Measurements from ENCODE around the gene HOXA3. TPM values are rescaled to one million over a fixed set of nuclear protein-coding genes. Genes with fewer than 3 reads are reported as not detected.

Gene HOXA3
- total RNA-seq, 1 experiment from 2014 or later: not detected

- Mint-ChIP-seq H3K4me3 (no peak overlapping the region), H3K36me3 (ENCODE audit: insufficient read depth in 1 of 3, low read depth in 3 of 3) (no peaks in the 10 kb centered on the region; a peak in 1 of 7 replicates), H3K9me3 (peaks cover 0 to 7% of the 10 kb centered on the region in 2 experiments; a peak in 3 of 5 replicates), H3K27me3 (ENCODE audit: low read depth) (peaks cover 97% of the 10 kb centered on the region), H3K27ac (no peak overlapping the region), H3K4me1 (no peaks in the 10 kb centered on the region)
- Histone ChIP-seq H3K4ac (ENCODE audit: low read depth, low read length) (no peak overlapping the region), H3K9ac (ENCODE audit: extremely low read depth, insufficient read length, low read length) (no peak overlapping the region), H2BK5ac (ENCODE audit: insufficient read length, low read length) (no peak overlapping the region), H3K23me2 (ENCODE audit: insufficient read length, low read depth, low read length, poor library complexity, severe bottlenecking) (no peaks in the 10 kb centered on the region), H2AFZ (ENCODE audit: low read length) (no peak overlapping the region), H3K9me3 (ENCODE audit: control insufficient read depth, low read depth, low read length) (no peaks in the 10 kb centered on the region), H3K4me1 (ENCODE audit: insufficient read depth, low read length) (no peaks in the 10 kb centered on the region), H3K79me2 (ENCODE audit: insufficient read depth, low read length) (no peaks in the 10 kb centered on the region), H4K8ac (replicated peaks; ENCODE audit: insufficient read length, low read depth, low read length) (no peak overlapping the region), H3K27ac (ENCODE audit: insufficient read length, low read depth, low read length) (no peak overlapping the region), H3K4me2 (ENCODE audit: insufficient read depth, insufficient read length, low read length) (no peak overlapping the region), H3K14ac (ENCODE audit: insufficient read depth, low read length) (no peak overlapping the region), H4K20me1 (ENCODE audit: control insufficient read depth, insufficient read depth, insufficient read length) (peaks cover 3% of the 10 kb centered on the region), H2BK15ac (ENCODE audit: low read depth, low read length) (no peak overlapping the region), H3K27me3 (ENCODE audit: insufficient read depth, low read length) (peaks cover 95% of the 10 kb centered on the region), H4K91ac (ENCODE audit: insufficient read length, low read depth, low read length) (no peak overlapping the region), H2BK120ac (ENCODE audit: low read depth, low read length, poor library complexity, severe bottlenecking) (no peak overlapping the region), H2AK5ac (ENCODE audit: insufficient read length, low read length) (no peak overlapping the region), H3T11ph (ENCODE audit: low read length) (no peak overlapping the region), H4K5ac (ENCODE audit: insufficient read length, low read depth, low read length) (no peak overlapping the region), H3K18ac (ENCODE audit: insufficient read length, low read depth, low read length) (no peak overlapping the region), H2BK12ac (ENCODE audit: insufficient read length, low read depth, low read length) (no peak overlapping the region), H3K56ac (ENCODE audit: insufficient read length, low read depth, low read length) (no peak overlapping the region), H3K23ac (ENCODE audit: insufficient read length, low read depth, low read length) (no peak overlapping the region), H3K79me1 (ENCODE audit: insufficient read depth, low read depth, low read length, poor library complexity, severe bottlenecking) (no peaks in the 10 kb centered on the region), H2BK20ac (ENCODE audit: low read depth, low read length, poor library complexity, severe bottlenecking) (no peak overlapping the region)
- no peak for DNase-seq
- WGBS (ENCODE audit: extremely low coverage, insufficient read length, low lambda C conversion rate): no CpG with 5 or more reads among the region's 6 CpGs
- no peak for TF ChIP-seq CTCF (conservative IDR thresholded peaks at IDR 0.05)
Observed at GRCh38 chr7:27132978-27133377, 19.4 kb downstream of the HOXA3 start.

All from H9 (cell line).